Measurements from ENCODE around the gene ATF7IP.

Gene ATF7IP

DNA sequence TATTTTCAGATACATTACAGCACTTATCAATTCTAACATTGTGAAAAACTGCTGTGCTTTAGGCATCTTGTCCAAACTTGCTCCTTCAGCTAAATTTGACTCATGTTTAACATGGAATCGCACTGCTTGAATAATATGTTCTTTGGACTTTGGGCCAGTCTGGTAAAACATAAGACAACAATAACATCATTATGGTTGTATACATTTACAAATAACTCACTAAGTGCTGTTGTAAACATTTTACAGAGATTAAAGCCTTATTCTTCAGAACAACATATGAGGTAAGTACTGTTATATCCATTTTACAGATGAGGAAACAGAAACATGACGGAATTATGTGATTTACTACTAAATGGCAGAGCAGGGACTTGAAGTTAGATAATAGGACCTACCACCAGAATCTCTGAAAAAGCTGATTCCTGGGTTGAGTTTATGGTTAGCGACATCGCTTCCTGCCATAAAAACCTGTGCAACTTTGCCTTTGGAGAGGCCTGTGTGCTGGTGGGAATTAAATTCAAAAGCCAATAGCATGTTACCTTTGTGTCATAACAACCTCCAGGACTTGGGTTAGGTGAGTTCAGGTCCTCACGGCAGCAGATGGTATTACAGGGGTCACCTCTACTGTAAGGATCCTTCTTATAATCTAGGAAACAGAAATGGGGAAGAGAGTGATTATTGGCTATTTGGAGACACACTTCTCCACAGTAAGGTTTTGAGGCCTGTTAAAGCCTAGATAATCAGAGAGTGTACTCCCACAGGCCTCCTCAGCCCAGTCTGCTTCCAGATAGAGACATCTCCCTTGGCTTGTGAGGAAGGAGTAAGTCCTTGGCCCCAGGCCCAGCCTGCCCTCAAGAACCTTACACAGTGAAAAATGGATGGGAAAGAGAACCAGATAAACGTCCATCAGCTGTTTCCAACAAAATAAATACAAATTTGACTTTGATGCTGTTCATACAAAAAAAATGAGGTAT lies 140.4 kb downstream of the ATF7IP start:
- DNase-seq = no peak

DNA sequence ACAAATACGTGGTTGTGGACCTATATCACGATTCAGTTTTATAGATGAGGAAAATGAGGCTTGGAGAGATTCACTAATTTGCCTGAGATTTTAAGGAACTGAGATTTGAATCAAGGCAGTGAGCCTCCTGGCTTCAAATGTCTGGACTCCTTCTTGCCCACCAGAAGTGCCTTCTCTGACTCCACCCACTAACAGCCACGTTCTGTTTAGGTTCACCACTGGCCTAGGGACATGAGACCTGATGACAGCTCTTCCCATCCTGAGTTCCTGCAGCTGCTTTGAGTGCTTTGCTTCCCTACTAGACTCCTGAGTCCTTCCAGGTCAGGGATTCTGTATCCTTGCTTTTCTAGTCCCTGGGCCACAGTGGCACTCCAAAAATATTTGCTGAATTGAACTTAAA lies 145.1 kb downstream of the ATF7IP start:
- DNase-seq = no peak

DNA sequence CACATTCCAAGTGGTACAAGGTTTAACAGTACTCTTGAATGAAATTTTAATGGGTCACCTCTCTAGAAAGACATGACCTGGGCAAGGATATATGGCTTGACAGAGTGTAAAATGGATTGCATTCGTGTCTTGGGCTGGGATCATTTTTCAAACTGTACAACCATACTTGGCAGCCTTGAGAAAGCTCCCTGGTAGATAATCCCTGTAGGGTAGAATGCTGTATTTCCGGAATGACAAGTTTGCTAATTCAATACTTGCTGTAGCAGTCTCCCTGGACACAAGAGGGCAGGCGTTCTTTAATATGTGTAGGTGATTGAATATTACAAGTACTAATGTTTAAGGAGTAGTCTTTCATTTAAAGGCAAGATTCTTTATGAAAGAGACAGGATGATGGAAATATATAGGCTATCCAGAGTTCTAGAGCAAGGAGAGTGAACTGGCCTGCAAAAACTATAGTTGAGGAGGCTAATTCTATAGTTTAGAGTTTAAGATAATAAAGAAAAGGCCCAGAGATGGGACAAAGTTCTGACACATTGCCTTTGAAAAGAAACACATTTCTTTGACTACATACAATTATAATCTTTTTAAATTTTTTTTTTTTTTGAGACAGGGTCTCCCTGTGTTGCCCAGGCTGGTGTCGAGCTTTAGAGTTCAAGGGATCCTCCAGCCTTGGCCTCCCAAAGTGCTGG lies 148.8 kb downstream of the ATF7IP start:
- no peak for DNase-seq

- DNase-seq = no peak
These were observed 149.5 kb downstream of the ATF7IP start for GRCh38 chr12:14514946-14515345.

DNA sequence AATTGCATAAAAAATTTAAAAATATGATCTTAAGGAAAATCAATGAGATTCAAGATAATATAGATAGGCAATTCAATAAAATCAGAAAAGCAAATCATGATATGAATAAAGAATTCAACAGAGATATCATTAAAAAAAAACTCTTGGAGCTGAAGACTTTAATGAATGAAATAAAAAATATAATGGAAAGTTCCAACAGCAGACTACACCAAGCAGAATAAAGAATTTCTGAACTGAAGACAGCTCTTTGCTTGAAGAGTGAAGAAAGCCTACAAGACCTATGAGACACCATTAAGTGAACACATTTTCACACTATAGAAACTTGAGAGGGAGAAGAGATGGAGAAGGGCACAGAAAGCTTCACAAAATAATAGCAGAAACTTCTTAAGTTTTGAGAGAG lies 156.3 kb downstream of the ATF7IP start:
- DNase-seq = no peak

- no peak for DNase-seq
These were observed 160.5 kb downstream of the ATF7IP start for GRCh38 chr12:14525964-14526363.

GRCh38 chr12:14532152-14532551 lies 166.7 kb downstream of the ATF7IP start:
- no peak for DNase-seq

- DNase-seq = no peak
These were observed 171.6 kb downstream of the ATF7IP start for GRCh38 chr12:14537088-14537487.

GRCh38 chr12:14540801-14541462 lies 175.4 kb downstream of the ATF7IP start:
- no peak for DNase-seq

DNA sequence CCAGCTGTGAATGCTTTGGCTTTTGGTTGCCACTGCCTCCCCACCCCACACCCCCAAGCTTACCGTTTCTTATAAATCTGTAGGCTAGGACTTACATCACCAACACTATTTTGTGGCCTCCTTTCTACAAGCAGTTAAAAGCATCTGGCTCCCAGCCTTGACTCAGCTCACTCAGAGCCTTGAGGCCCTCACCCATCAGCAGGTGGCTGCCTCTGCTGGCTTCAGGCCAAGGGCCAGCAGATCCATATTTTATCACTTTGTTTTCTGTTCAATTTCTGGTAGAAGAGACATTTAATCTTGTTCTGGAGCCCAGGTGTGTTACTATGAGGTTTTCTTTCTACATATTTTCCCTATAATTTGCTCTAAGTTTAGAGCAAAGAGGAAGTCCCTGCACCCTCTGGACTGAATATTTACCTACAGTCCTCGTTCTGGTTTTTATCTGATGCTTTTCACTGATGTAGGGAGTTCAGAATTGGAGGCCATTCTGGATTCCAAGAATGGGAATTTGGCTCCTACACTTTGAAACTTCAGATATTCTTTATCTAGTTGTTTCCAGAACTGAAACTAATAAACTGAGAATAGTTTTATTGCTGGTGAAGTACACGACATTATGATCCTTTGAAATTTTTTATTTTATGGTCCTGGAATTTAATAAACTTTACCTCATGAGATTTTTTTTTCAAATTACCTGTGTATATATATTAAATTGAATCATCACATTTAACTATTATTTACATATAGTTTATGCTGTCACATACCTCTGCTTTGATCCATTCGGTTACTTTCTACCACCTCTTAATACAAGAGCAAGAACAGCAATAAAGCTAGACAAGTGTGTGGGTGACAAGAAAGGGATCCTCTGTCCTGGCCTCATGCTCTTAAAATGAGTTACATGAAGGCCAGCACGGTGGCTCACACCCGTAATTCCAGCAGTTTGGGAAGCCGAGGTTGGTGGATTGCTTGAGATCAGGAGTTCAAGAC lies 180.0 kb downstream of the ATF7IP start:
- DNase-seq = no peak

DNA sequence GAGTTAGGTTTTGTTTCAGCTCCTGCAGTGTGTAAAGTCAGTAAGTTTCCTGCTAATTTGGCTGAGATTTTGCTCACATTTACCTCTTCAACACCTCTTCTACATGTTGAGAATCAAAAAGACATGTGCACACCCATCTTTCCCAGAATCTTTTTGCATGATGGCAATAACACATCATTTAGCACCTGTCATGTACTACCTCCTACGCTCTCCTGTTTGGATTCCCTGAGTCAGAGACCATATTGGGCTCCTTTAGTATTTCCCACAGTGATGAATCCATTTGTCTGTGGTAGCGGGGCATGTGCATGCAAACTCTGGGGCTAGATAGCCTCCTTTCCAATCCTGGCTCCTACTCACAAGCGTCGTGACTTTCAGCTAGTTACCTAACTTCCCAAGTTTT lies 182.1 kb downstream of the ATF7IP start:
- no peak for DNase-seq

- no peak for DNase-seq
These were observed 183.1 kb downstream of the ATF7IP start for GRCh38 chr12:14548609-14549008.
